Esophagus squamous epithelium (tissue), 4 donors: ENCODE measurements around the gene MTHFR.

Experiments used
- CTCF ChIP-seq, 6 experiments: fragments of 450-650 bp in 4 of 6; fragments of 200-600 bp in 2 of 6; sonication (generic) in 2 of 6; IDR thresholded peaks; one replicate each; pipeline ENCODE4 v1.5.1; 2016 to 2019; ENCODE audit warnings: antibody characterized with exemption in 6 of 6, mild to moderate bottlenecking in 4 of 6, moderate library complexity in 4 of 6
- POLR2A ChIP-seq, 4 donors: fragments of 450-650 bp; IDR thresholded peaks; one replicate each; pipeline ENCODE4 v1.6.1; 2017; ENCODE audit warnings: antibody characterized with exemption in 4 of 4, mild to moderate bottlenecking in 4 of 4, moderate library complexity in 3 of 4

- no peak for TF ChIP-seq CTCF (IDR thresholded peaks at IDR 0.05)
- TF ChIP-seq POLR2A (IDR thresholded peaks at IDR 0.05) = no peak
Measured at GRCh38 chr1:11831945-11832725, 26.4 kb upstream of the MTHFR start.
